ENCODE data around the gene LDLRAD4. TPM values are rescaled to one million over a fixed set of nuclear protein-coding genes. Genes with fewer than 3 reads are reported as not detected.

LDLRAD4 gene
- total and polyA plus RNA-seq, 9 of the 15 experiments (the other 6 are each of a cell fraction or from before 2014, with no cell fraction given), result 0.01 TPM; not detected in 8

DNA sequence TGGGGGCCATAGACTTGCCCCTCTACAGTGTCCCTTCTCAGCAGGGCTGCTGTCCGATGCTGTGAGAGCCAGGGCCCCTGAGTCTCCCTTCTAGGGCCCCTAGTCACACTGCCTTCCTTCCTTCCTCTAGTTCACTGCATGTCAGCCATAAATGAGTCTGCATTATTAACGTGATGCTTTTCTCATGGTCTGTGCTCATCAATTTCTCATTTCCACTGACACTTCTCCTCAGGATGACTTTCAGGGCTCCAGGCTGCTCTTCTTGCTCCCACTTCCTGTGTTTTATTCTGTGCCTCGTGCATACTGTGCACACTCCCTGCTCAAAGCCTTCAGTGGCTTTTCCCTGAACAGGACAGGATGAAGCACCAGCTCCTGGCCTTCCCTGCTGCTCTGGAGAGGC lies 361.3 kb downstream of the LDLRAD4 start (continued):
- TF ChIP-seq, protein P1, sequence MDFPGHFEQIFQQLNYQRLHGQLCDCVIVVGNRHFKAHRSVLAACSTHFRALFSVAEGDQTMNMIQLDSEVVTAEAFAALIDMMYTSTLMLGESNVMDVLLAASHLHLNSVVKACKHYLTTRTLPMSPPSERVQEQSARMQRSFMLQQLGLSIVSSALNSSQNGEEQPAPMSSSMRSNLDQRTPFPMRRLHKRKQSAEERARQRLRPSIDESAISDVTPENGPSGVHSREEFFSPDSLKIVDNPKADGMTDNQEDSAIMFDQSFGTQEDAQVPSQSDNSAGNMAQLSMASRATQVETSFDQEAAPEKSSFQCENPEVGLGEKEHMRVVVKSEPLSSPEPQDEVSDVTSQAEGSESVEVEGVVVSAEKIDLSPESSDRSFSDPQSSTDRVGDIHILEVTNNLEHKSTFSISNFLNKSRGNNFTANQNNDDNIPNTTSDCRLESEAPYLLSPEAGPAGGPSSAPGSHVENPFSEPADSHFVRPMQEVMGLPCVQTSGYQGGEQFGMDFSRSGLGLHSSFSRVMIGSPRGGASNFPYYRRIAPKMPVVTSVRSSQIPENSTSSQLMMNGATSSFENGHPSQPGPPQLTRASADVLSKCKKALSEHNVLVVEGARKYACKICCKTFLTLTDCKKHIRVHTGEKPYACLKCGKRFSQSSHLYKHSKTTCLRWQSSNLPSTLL (IDR thresholded peaks at IDR 0.05), result no peak
- TF ChIP-seq KDM5B (IDR thresholded peaks at IDR 0.05; ENCODE audit: insufficient replicate concordance, low read depth, low read length), result no peak
- no peak for TF ChIP-seq NFRKB (IDR thresholded peaks at IDR 0.05; ENCODE audit: low read depth)
- TF ChIP-seq, protein P2, sequence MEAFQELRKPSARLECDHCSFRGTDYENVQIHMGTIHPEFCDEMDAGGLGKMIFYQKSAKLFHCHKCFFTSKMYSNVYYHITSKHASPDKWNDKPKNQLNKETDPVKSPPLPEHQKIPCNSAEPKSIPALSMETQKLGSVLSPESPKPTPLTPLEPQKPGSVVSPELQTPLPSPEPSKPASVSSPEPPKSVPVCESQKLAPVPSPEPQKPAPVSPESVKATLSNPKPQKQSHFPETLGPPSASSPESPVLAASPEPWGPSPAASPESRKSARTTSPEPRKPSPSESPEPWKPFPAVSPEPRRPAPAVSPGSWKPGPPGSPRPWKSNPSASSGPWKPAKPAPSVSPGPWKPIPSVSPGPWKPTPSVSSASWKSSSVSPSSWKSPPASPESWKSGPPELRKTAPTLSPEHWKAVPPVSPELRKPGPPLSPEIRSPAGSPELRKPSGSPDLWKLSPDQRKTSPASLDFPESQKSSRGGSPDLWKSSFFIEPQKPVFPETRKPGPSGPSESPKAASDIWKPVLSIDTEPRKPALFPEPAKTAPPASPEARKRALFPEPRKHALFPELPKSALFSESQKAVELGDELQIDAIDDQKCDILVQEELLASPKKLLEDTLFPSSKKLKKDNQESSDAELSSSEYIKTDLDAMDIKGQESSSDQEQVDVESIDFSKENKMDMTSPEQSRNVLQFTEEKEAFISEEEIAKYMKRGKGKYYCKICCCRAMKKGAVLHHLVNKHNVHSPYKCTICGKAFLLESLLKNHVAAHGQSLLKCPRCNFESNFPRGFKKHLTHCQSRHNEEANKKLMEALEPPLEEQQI (IDR thresholded peaks at IDR 0.05), result no peak
- no peak for TF ChIP-seq PHF21A (IDR thresholded peaks at IDR 0.05; ENCODE audit: borderline replicate concordance, low read depth)
- TF ChIP-seq, protein P3, sequence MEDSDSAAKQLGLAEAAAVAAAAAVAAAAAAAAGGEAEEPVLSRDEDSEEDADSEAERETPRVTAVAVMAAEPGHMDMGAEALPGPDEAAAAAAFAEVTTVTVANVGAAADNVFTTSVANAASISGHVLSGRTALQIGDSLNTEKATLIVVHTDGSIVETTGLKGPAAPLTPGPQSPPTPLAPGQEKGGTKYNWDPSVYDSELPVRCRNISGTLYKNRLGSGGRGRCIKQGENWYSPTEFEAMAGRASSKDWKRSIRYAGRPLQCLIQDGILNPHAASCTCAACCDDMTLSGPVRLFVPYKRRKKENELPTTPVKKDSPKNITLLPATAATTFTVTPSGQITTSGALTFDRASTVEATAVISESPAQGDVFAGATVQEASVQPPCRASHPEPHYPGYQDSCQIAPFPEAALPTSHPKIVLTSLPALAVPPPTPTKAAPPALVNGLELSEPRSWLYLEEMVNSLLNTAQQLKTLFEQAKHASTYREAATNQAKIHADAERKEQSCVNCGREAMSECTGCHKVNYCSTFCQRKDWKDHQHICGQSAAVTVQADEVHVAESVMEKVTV (CRISPR knock-in tag; IDR thresholded peaks at IDR 0.05), result no peak
- TF ChIP-seq, protein P4, sequence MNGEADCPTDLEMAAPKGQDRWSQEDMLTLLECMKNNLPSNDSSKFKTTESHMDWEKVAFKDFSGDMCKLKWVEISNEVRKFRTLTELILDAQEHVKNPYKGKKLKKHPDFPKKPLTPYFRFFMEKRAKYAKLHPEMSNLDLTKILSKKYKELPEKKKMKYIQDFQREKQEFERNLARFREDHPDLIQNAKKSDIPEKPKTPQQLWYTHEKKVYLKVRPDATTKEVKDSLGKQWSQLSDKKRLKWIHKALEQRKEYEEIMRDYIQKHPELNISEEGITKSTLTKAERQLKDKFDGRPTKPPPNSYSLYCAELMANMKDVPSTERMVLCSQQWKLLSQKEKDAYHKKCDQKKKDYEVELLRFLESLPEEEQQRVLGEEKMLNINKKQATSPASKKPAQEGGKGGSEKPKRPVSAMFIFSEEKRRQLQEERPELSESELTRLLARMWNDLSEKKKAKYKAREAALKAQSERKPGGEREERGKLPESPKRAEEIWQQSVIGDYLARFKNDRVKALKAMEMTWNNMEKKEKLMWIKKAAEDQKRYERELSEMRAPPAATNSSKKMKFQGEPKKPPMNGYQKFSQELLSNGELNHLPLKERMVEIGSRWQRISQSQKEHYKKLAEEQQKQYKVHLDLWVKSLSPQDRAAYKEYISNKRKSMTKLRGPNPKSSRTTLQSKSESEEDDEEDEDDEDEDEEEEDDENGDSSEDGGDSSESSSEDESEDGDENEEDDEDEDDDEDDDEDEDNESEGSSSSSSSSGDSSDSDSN (IDR thresholded peaks at IDR 0.05; ENCODE audit: borderline replicate concordance in 1 of 2, low read depth in 2 of 2, low read length in 2 of 2), result no peak

Data from K562 (cell line).